DMS79 treated with DMSO at 0.1 percent for 48 hours (cell line): ENCODE data around the gene SLC25A47.

Experiments
- DNase-seq: peaks from one replicate; lab custom pipeline; 2025; lab: John Stamatoyannopoulos, UW

SLC25A47 gene

GRCh38 chr14:100346306-100347091, 23.4 kb downstream of the SLC25A47 start:
- no peak for DNase-seq

DNA sequence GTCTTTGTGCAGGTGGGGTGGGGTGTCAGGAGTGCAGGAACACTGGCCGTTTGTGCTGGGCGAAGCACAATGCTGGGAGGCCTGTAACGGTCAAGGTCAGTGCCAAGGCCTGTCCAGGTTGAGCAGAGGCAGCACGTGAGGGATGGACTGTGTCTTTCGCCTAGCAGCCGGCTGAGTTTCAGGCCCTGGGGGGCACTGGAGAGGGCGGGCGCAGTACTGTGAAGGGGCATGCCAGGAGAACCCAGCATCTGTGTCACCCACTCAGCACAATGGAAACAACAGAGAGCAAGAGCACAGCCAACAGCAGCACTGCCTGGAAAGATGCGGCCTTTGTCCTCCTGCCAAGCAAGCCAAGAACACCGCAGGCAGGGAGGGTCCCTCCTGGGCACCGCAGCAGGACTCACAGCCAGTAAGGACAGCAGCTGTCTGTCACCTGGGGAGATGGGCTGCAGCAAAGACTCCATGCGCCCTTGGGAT, 25.2 kb downstream of the SLC25A47 start:
- DNase-seq: no peak

- DNase-seq: no peak
These were observed 25.9 kb downstream of the SLC25A47 start for GRCh38 chr14:100348784-100349685.

- no peak for DNase-seq
These were observed 27.3 kb downstream of the SLC25A47 start for GRCh38 chr14:100350276-100350926.

DNA sequence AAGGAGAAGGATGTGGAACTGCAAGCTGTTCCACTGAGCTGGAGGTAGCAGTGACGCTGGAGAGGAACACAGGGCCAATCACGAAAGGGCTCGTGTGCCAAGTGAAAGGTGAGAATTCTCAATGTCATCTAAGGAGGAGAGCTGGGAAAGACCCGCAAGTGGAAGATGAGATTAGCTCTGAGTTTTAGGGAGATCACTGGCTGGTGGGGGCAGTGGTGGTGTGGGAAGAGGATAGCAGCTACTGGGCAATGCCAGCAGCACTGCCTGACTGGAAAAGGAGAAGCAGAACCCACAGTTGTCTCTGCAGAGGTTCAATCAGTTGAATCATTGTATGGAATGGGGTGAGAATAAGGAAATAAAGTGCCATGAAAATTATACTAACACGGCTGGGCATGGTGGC, 27.8 kb downstream of the SLC25A47 start:
- no peak for DNase-seq

- no peak for DNase-seq
These were observed 35.3 kb downstream of the SLC25A47 start for GRCh38 chr14:100358396-100358795.

DNA sequence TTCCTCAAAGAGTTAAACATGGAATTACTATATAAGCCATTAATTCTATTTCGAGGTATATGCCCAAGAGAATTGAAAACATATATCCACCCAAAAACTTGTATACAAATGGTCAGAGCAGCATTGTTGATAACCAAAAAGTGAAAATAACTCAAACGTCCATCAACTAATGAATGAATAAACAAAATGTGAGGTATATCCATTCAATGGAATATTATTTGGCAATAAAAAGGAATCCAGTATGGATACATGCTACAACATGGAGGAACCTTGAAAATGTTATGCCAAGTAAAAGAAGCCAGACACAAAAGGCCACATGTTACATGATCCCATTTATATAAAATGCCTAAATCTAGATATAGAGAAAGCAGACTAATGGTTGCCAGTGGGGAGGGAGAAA, 36.0 kb downstream of the SLC25A47 start:
- DNase-seq: no peak

DNA sequence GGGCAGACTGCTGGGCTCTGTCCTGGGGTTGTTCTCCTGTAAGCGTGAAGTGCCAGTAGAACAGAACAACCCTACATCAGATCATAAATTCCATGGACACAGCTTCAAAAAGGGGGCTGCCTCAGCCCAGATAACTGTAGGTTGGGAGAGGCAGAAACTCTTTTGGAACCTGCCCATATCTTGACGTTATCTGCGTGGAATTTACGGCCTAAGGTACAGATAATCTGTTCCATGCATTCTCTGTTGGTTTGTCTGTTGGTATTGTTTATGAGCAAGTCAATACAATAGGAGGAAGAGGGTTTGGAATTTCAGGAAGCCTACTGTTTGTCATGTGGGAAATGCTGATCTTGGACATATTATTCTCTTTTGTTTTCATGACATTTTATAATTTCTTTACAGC, 36.7 kb downstream of the SLC25A47 start:
- no peak for DNase-seq

DNA sequence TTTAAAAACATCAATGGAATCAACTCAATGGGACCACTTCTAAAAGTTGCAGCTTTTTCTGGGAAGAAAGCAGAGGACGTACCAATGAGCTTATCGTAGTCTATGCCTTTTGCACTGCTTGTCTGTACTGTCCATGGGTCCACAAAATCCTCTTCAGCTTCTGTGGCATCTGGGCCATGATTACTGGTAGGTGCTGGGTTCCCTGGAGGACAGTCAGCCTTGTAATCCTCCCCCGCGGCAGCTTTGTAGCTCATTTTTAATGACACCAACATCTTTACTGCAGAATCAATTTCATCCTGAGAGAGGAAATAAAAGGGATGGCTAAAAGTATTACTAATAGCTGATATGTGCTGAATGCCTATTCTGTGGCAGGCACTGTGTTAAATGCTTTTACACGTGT, 38.5 kb downstream of the SLC25A47 start:
- DNase-seq: no peak

DNA sequence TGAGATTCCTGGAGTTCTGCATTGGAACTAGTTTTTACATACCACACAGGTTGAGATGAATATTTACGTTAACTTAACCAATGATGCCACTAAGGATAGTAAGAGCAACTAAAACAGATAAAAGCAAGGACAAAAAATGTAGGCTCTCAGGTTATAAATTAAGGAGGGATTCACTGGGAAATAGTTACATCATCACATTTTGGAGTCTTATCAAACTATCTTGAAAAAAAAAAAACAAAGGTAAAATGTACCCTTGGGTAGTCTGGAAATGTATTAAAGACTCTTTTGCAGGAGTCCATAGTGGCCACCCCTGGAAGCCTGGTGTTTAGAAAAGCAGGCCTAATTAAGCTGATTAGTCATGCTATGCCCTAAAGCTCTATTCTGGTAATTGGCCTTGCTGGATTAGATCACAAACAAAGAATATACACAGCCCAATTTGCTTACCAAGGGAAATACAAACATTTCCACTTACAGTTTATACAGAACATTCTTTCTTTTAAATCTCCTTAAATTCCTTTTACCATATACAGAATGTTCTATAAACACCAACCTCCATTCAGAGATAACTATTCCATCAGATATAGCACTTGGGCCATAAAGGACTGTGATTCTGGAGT, 39.3 kb downstream of the SLC25A47 start:
- DNase-seq: no peak

DNA sequence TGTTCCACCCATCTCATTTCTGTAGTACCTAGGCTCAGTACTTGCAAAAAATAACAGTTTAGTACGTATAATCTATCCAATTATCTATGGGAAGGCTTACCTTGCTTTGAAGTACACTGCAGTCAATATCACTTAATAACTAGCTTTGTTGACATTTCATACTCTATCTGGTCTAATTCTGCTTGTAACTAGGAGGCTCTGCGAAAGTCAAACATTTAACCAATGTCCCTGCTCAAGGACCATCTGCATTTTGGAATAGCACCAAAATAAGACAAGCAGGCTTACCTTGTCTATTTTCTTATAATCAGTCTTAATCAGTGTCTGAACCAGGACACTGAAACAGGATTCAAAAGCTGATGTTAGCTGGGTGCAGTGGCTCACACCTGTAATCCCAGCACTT, 39.9 kb downstream of the SLC25A47 start:
- no peak for DNase-seq

GRCh38 chr14:100364403-100364802, 41.3 kb downstream of the SLC25A47 start:
- DNase-seq: no peak

GRCh38 chr14:100365741-100366140, 42.6 kb downstream of the SLC25A47 start:
- DNase-seq: no peak

DNA sequence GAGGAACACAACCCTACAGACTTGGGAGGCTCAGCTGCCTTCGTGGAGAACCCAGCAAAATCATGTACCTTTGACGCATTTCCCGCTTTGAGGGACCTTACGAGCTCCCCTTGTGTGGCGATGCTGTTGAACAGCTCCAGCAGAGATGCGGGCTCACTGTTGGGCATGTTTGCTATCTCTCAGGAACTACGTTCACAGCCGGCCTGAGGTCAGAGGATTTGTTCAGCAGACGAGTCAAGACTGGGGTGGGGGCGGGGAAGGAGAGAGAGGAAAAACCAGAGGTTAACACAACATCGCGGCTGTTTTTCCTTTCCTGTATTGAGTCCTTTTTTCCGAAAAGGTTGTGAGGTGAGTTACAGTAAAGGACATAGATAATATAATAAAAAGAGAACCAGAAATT, 45.9 kb downstream of the SLC25A47 start:
- DNase-seq: no peak

DNA sequence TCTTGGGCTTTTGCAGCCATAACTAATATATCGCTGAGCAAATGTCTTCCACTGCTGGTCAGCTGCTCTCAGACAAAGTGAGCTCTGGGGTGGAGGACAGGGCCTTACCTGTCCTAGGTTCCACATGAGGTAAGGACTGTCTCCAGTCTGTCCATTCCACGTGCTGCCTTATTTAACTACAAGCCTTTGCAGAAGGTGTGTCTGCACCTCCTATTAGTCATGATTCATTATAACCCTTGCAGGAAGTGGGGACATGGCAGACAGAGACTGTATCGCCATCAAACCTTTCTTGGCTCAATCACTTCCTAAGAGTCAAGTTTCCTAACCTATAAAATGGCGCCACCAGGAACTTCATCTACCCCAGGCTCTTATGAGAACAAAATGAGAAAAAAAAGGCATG, 46.9 kb downstream of the SLC25A47 start:
- DNase-seq: no peak

- DNase-seq: no peak
These were observed 48.6 kb downstream of the SLC25A47 start for GRCh38 chr14:100371773-100372172.

DNA sequence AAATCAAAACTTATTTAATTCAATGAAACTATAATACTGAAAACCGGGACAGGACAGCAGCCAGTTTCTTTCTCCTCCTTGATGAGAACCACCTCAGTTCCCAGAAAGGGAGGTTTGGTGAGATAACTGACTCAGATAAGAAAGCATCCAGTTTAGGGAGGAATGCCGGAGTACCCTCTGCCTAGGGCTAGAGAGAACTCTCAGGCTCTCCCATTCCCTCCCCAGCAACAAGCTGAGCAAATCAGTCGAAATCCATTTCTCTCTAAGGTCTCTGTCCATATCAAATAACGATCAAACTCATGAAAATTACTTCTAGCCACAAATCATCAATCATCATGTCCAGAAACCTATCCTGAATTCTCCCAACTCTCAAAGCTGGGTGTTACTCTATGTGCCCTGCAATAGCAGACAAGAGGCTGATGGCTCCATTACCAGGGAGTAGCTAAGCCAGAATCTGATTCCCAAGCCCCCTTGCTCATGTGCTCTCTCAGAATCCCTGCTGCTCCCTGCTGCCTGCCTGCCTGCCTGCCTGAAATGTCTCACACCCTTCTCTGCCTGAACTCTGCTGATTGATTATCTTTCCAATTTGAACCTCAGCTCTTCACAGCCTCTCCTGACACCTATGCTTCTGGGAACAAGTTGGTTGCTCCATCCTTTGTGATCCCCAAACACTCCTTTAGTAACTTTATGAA, 49.4 kb downstream of the SLC25A47 start:
- DNase-seq: no peak

GRCh38 chr14:100374270-100374669, 51.1 kb downstream of the SLC25A47 start:
- no peak for DNase-seq

GRCh38 chr14:100374876-100375265, 51.7 kb downstream of the SLC25A47 start:
- no peak for DNase-seq

DNA sequence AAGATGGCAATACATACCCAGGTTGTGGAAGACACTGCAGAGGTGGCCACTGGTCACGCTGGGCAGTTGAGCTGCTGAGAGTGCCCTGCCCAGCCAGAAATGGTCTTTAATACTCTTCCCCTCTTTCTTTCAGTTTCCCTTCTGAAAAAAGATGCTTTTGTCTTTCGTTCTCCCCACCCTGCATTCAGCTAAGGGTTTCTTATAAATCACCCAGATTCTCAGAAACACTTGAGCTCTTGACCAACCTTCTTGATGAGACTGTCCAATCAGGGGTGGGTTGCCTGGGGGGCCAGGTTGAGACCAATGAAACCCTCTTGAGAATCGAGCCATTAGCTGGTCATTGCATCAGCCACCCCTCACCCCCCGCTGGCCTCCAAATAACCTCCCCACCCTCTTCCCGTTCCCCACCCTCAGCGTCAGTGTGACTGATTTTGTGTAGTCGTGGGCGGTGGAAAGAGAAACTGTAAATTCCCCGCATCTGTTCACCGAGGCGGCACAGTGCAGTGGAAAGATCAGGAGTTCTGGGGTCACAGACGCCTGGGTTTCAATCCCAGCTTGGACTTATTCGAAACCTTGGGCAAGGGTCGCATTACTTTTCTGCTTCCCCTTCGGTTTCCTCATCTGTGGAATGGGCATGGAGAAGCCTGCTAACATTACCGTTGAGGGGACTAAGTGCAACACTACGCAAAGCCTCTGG, 52.3 kb downstream of the SLC25A47 start:
- peak; percentile 62 for DNase-seq
